HepG2 (cell line): ENCODE measurements around the gene AGAP3. TPM values are rescaled to one million over a fixed set of nuclear protein-coding genes. Genes with fewer than 3 reads are reported as not detected.

ENCODE experiments used
- ATAC-seq: fragments of 200-7000 bp; cut with Tn5 transposase; 3 replicates; pipeline ENCODE4 v1.9.1; 2020; ENCODE audit warnings: mild to moderate bottlenecking, moderate library complexity
- BruUV-seq: library from RNA; stranded (reverse); fragments of 400-500 nt; replicated peaks from 2 replicates; lab custom pipeline; 2021; lab: Mats Ljungman, UMichigan
- CTCF ChIA-PET: fragments of 300-600 bp; formaldehyde crosslinking; extraction: SDS; loops from one replicate; lab custom pipeline; 2021; ENCODE audit warnings: low total read pairs, inconsistent platforms, low intra/inter-chr PET ratio; lab: Yijun Ruan, JAX
- POLR2A ChIA-PET: fragments of 350-600 bp; sonication (Branson Sonifier 250); formaldehyde crosslinking; loops from one replicate; lab custom pipeline; 2020; ENCODE audit warnings: antibody characterized with exemption, inconsistent platforms; lab: Yijun Ruan, JAX
- DNase-seq: peaks from one replicate; pipeline ENCODE4 v3.0.0-alpha.2; 2015; ENCODE audit warnings: low spot score
- FAIRE-seq: peaks from 3 replicates; lab custom pipeline; 2011; peaks lifted over from hg19 to GRCh38; lab: Jason Lieb, UNC
- H2AFZ ChIP-seq: one replicate; pipeline ENCODE4 v1.6.1; 2011; ENCODE audit warnings: low read length, inconsistent platforms
- H3K27ac ChIP-seq: fragments of 300-600 bp; 3 replicates; pipeline ENCODE4 v1.8.0; 2011; ENCODE audit warnings: mixed run types, mild to moderate bottlenecking, mixed read lengths, low read length, inconsistent platforms; ENCODE audit not compliant: insufficient read depth; ENCODE audit errors: extremely low read length
- H3K27me3 ChIP-seq, 2 experiments: fragments of 200-600 bp in 1 of 2; 2 replicates in 1 of 2; 3 replicates in 1 of 2; pipeline versions ENCODE4 v1.6.0 to v1.8.0; 2011; ENCODE audit warnings: low read length in 2 of 2, mild to moderate bottlenecking in 2 of 2, moderate library complexity in 2 of 2, inconsistent platforms in 1 of 2; ENCODE audit not compliant: insufficient read depth in 2 of 2, control insufficient read depth in 1 of 2
- H3K36me3 ChIP-seq, 2 experiments: fragments of 200-600 bp in 1 of 2; replicated peaks in 1 of 2; 2 replicates in 1 of 2; 3 replicates in 1 of 2; pipeline versions ENCODE4 v1.5.1 to v1.8.0; 2011; ENCODE audit warnings: low read length in 2 of 2, inconsistent platforms in 1 of 2; ENCODE audit not compliant: insufficient read depth in 2 of 2, control insufficient read depth in 1 of 2
- H3K4me1 ChIP-seq: 2 replicates; pipeline ENCODE4 v1.5.1; 2012; ENCODE audit warnings: low read length, inconsistent platforms; ENCODE audit not compliant: insufficient read depth
- H3K4me2 ChIP-seq: 2 replicates; pipeline ENCODE4 v1.6.0; 2011; ENCODE audit warnings: low read depth, low read length, inconsistent platforms
- H3K4me3 ChIP-seq, 3 experiments: fragments of 200-600 bp in 1 of 3; sonication (generic), shearing (Covaris generic) in 1 of 3; replicated peaks in 1 of 3; 2 replicates each; pipeline ENCODE4 v1.5.1; 2011 to 2016; ENCODE audit warnings: low read length in 3 of 3, inconsistent platforms in 2 of 3, low read depth in 2 of 3, mild to moderate bottlenecking in 2 of 3, control low read depth in 1 of 3, mixed read lengths in 1 of 3; ENCODE audit not compliant: insufficient read depth in 1 of 3
- H3K79me2 ChIP-seq: one replicate; pipeline ENCODE4 v1.6.1; 2011; ENCODE audit warnings: low read length, inconsistent platforms; ENCODE audit not compliant: insufficient read depth
- H3K9ac ChIP-seq: 2 replicates; pipeline ENCODE4 v1.6.0; 2011; ENCODE audit warnings: mild to moderate bottlenecking, low read depth, low read length, inconsistent platforms; ENCODE audit not compliant: insufficient read depth
- H3K9me3 ChIP-seq: 2 replicates; pipeline ENCODE4 v1.5.1; 2012; ENCODE audit warnings: mild to moderate bottlenecking, low read length
- H4K20me1 ChIP-seq: 2 replicates; pipeline ENCODE4 v1.6.0; 2011; ENCODE audit warnings: inconsistent platforms, mild to moderate bottlenecking, low read length, moderate library complexity; ENCODE audit not compliant: insufficient read depth
- BHLHE40 ChIP-seq: IDR thresholded peaks from 2 replicates; pipeline ENCODE4 v1.6.1; 2011; ENCODE audit warnings: low read length, improper control_type of control experiment
- CBX1 ChIP-seq: IDR thresholded peaks from one replicate; pipeline ENCODE4 v1.6.1; 2016; ENCODE audit warnings: antibody characterized with exemption, low read depth
- CCAR2 ChIP-seq: fragments of 200-400 bp; formaldehyde crosslinking; optimal IDR thresholded peaks from 2 replicates; pipeline ENCODE3; 2018; ENCODE audit warnings: low read depth, mild to moderate bottlenecking, low read length, moderate library complexity
- DMAP1 ChIP-seq: IDR thresholded peaks from 2 replicates; pipeline ENCODE4 v1.6.1; 2016
- DNMT3B ChIP-seq: conservative IDR thresholded peaks from 2 replicates; pipeline ENCODE4 v1.6.1; 2016; ENCODE audit warnings: missing biosample characterization, control low read depth
- GABPB1 ChIP-seq: IDR thresholded peaks from 2 replicates; pipeline ENCODE4 v1.6.1; 2016; ENCODE audit warnings: mild to moderate bottlenecking, missing genetic modification reagents, moderate library complexity, missing compliant biosample characterization
- HNF4A ChIP-seq: sonication (generic); formaldehyde crosslinking; IDR thresholded peaks from 2 replicates; pipeline ENCODE4 v1.4.0; 2020; ENCODE audit warnings: missing genetic modification reagents
- NFIC ChIP-seq: IDR thresholded peaks from 2 replicates; pipeline ENCODE4 v1.6.1; 2012; ENCODE audit warnings: mild to moderate bottlenecking, low read length, inconsistent platforms
- NFYB ChIP-seq: sonication (generic); formaldehyde crosslinking; IDR thresholded peaks from 2 replicates; pipeline ENCODE4 v1.4.0; 2020; ENCODE audit warnings: missing genetic modification reagents
- SALL1 ChIP-seq: sonication (generic); formaldehyde crosslinking; IDR thresholded peaks from 2 replicates; pipeline ENCODE4 v1.8.0; 2022; ENCODE audit warnings: mild to moderate bottlenecking, missing genetic modification reagents
- SMAD3 ChIP-seq: sonication (generic); formaldehyde crosslinking; IDR thresholded peaks from 2 replicates; pipeline ENCODE4 v1.4.0; 2020; ENCODE audit warnings: missing genetic modification reagents
- SMARCE1 ChIP-seq: fragments of 450-650 bp; IDR thresholded peaks from 2 replicates; pipeline ENCODE4 v1.6.1; 2017; ENCODE audit warnings: borderline replicate concordance
- TBX2 ChIP-seq: sonication (generic); formaldehyde crosslinking; IDR thresholded peaks from 2 replicates; pipeline ENCODE4 v1.5.0; 2020; ENCODE audit warnings: missing genetic modification reagents, mild to moderate bottlenecking, borderline replicate concordance
- THAP11 ChIP-seq: IDR thresholded peaks from 2 replicates; pipeline ENCODE4 v1.6.1; 2016; ENCODE audit warnings: missing biosample characterization, missing genetic modification reagents
- TOPORS ChIP-seq: sonication (generic); formaldehyde crosslinking; IDR thresholded peaks from 2 replicates; pipeline ENCODE4 v1.8.0; 2023; ENCODE audit warnings: mild to moderate bottlenecking, missing genetic modification reagents
- ZEB1 ChIP-seq: IDR thresholded peaks from 2 replicates; pipeline ENCODE4 v1.6.1; 2012; ENCODE audit warnings: mild to moderate bottlenecking, low read depth, inconsistent platforms; ENCODE audit not compliant: insufficient replicate concordance
- ZNF138 ChIP-seq: sonication (generic); formaldehyde crosslinking; IDR thresholded peaks from 2 replicates; pipeline ENCODE4 v1.5.0; 2020; ENCODE audit warnings: mild to moderate bottlenecking, low read depth, missing genetic modification reagents
- ZNF350 ChIP-seq: sonication (generic); formaldehyde crosslinking; IDR thresholded peaks from 2 replicates; pipeline ENCODE4 v1.4.0; 2020; ENCODE audit warnings: mild to moderate bottlenecking, low read depth, missing genetic modification reagents, borderline replicate concordance
- ZNF557 ChIP-seq: sonication (generic); formaldehyde crosslinking; IDR thresholded peaks from 2 replicates; pipeline ENCODE4 v1.4.0; 2020; ENCODE audit warnings: missing genetic modification reagents
- ZSCAN9 ChIP-seq: IDR thresholded peaks from 2 replicates; pipeline ENCODE4 v1.6.1; 2016; ENCODE audit warnings: borderline replicate concordance
- WGBS: methylation state at CpG from one replicate; pipeline ENCODE4 v1.1.6; 2017; ENCODE audit warnings: low lambda C conversion rate; 5-methylcytosine and 5-hydroxymethylcytosine counted together
- in situ Hi-C: cut with HindIII; loops from 2 replicates; pipeline ENCODE4 v1.10.0; 2017; ENCODE audit warnings: low pct_unique_long_range_greater_than_20kb; ENCODE audit not compliant: extremely low pct_ligation_motif_present
- intact Hi-C: fragments of 100-400 bp; cut with micrococcal nuclease; formaldehyde crosslinking; loops from one replicate; pipeline ENCODE4 v1.10.0; 2022; ENCODE audit not compliant: unreplicated experiment
- polyA plus RNA-seq, 8 experiments: library from polyadenylated mRNA; depleted of rRNA in 3 of 8; stranded (reverse) in 7 of 8; unstranded in 1 of 8; fragments of >200 nt; fragmentation: Illumina TruSeq in 4 of 8; extraction: Trizol in 4 of 8; gene quantifications; 2 replicates each; pipeline versions ENCODE4 v1.2.1 to v1.2.3, GENCODE V29; 2011 to 2016; ENCODE audit warnings: low read depth in 4 of 8, missing spikeins in 1 of 8, mixed read lengths in 1 of 8; ENCODE audit not compliant: insufficient read depth in 1 of 8
- total RNA-seq, 5 experiments: library from RNA; depleted of rRNA; stranded (reverse); fragments of >200 nt; fragmentation: Illumina TruSeq; extraction: Trizol; gene quantifications; 2 replicates each; pipeline ENCODE4 v1.2.3, GENCODE V29; 2016; ENCODE audit warnings: low read depth in 1 of 5
- TF ChIP-seq, protein P1 (sequence below): sonication (generic); formaldehyde crosslinking; IDR thresholded peaks from 2 replicates; pipeline ENCODE4 v1.5.0; 2020; ENCODE audit warnings: mild to moderate bottlenecking, missing genetic modification reagents, moderate library complexity
- TF ChIP-seq, protein P2 (sequence below): IDR thresholded peaks from 2 replicates; pipeline ENCODE4 v1.6.1; 2012; ENCODE audit warnings: inconsistent platforms
- TF ChIP-seq, protein P3 (sequence below): sonication (generic); formaldehyde crosslinking; IDR thresholded peaks from 2 replicates; pipeline ENCODE4 v1.5.0; 2020; ENCODE audit warnings: mild to moderate bottlenecking, missing genetic modification reagents, borderline replicate concordance

AGAP3 gene
- total and polyA plus RNA-seq, 2 of the 13 experiments (the other 11 are each of a cell fraction or from before 2014, with no cell fraction given): 31.3 to 61.4 TPM

DNA sequence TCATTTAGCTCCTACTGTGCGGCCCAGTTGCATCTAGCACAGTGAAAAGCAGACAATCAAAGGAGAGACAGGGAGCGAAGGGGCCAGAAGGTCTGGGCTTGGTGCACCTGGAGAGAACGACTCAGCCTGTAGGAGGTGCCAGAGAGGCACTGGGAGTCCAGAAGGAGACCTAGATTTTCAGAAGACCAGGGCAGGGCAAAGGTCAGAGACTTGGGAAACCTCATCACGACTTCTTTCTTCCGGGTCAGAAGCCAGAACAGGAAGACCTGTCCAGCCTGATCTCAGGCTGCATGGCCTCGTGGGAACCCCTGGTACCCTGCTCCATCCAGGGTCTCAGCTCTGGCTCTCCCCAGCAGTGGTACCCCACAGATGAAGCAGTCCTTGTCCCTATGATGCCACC, 5.2 kb downstream of the AGAP3 start:
- no peak overlapping the region for H3K9ac ChIP-seq
- ATAC-seq (no peak), FAIRE-seq (peak; percentile 43), DNase-seq (no peak)
- POLR2A ChIA-PET: interaction anchor here (1.0 kb wide), 1 partner anchor 29 kb away, joined by 3 read pairs; no protein-coding TSS in a partner anchor
- no peaks in the 10 kb centered on the region for H3K9me3 ChIP-seq
- peaks cover 41% of the 10 kb centered on the region for H3K4me1 ChIP-seq
- in situ Hi-C loops: no loop called here
- intact Hi-C loops: no loop called here
- peaks cover 95% of the 10 kb centered on the region for H3K79me2 ChIP-seq
- CTCF ChIA-PET: interaction anchor here (0.7 kb wide), 1 partner anchor 19 kb away, joined by 3 read pairs; no protein-coding TSS in a partner anchor
- no peak overlapping the region for H2AFZ ChIP-seq
- H3K27me3 ChIP-seq: no peaks in the 10 kb centered on the region
- no peak overlapping the region for H3K27ac ChIP-seq
- H4K20me1 ChIP-seq: peaks cover 75% of the 10 kb centered on the region
- peaks cover 8 to 35% of the 10 kb centered on the region in 2 experiments; a peak in 4 of 5 replicates for H3K36me3 ChIP-seq
- no TSS peak for BruUV-seq
- H3K4me2 ChIP-seq: peak overlapping the region; percentile 1; the same call in 1 of the 2 replicates
- no peak overlapping the region for H3K4me3 ChIP-seq
- WGBS: 59% methylated on average over 6 of the region's 6 CpGs
- TF ChIP-seq ZNF350 (CRISPR knock-in tag): no peak
- no peak for TF ChIP-seq CCAR2
- TF ChIP-seq CBX1: no peak
- no peak for TF ChIP-seq ZSCAN9 (CRISPR knock-in tag)
- no peak for TF ChIP-seq NFYB
- no peak for TF ChIP-seq THAP11 (CRISPR knock-in tag)
- no peak for TF ChIP-seq BHLHE40
- no peak for TF ChIP-seq ZEB1
- no peak for TF ChIP-seq ZNF557 (CRISPR knock-in tag)
- no peak for TF ChIP-seq SMAD3 (CRISPR knock-in tag)
- TF ChIP-seq, protein P1, sequence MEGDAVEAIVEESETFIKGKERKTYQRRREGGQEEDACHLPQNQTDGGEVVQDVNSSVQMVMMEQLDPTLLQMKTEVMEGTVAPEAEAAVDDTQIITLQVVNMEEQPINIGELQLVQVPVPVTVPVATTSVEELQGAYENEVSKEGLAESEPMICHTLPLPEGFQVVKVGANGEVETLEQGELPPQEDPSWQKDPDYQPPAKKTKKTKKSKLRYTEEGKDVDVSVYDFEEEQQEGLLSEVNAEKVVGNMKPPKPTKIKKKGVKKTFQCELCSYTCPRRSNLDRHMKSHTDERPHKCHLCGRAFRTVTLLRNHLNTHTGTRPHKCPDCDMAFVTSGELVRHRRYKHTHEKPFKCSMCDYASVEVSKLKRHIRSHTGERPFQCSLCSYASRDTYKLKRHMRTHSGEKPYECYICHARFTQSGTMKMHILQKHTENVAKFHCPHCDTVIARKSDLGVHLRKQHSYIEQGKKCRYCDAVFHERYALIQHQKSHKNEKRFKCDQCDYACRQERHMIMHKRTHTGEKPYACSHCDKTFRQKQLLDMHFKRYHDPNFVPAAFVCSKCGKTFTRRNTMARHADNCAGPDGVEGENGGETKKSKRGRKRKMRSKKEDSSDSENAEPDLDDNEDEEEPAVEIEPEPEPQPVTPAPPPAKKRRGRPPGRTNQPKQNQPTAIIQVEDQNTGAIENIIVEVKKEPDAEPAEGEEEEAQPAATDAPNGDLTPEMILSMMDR (CRISPR knock-in tag): peak; percentile 60
- TF ChIP-seq TOPORS (CRISPR knock-in tag): no peak
- TF ChIP-seq SMARCE1: no peak
- TF ChIP-seq HNF4A (CRISPR knock-in tag): no peak
- no peak for TF ChIP-seq ZNF138
- TF ChIP-seq NFIC: no peak
- TF ChIP-seq DMAP1 (CRISPR knock-in tag): no peak
- TF ChIP-seq GABPB1 (CRISPR knock-in tag): no peak
- no peak for TF ChIP-seq TBX2
- TF ChIP-seq, protein P2, sequence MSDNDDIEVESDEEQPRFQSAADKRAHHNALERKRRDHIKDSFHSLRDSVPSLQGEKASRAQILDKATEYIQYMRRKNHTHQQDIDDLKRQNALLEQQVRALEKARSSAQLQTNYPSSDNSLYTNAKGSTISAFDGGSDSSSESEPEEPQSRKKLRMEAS: no peak
- TF ChIP-seq, protein P3, sequence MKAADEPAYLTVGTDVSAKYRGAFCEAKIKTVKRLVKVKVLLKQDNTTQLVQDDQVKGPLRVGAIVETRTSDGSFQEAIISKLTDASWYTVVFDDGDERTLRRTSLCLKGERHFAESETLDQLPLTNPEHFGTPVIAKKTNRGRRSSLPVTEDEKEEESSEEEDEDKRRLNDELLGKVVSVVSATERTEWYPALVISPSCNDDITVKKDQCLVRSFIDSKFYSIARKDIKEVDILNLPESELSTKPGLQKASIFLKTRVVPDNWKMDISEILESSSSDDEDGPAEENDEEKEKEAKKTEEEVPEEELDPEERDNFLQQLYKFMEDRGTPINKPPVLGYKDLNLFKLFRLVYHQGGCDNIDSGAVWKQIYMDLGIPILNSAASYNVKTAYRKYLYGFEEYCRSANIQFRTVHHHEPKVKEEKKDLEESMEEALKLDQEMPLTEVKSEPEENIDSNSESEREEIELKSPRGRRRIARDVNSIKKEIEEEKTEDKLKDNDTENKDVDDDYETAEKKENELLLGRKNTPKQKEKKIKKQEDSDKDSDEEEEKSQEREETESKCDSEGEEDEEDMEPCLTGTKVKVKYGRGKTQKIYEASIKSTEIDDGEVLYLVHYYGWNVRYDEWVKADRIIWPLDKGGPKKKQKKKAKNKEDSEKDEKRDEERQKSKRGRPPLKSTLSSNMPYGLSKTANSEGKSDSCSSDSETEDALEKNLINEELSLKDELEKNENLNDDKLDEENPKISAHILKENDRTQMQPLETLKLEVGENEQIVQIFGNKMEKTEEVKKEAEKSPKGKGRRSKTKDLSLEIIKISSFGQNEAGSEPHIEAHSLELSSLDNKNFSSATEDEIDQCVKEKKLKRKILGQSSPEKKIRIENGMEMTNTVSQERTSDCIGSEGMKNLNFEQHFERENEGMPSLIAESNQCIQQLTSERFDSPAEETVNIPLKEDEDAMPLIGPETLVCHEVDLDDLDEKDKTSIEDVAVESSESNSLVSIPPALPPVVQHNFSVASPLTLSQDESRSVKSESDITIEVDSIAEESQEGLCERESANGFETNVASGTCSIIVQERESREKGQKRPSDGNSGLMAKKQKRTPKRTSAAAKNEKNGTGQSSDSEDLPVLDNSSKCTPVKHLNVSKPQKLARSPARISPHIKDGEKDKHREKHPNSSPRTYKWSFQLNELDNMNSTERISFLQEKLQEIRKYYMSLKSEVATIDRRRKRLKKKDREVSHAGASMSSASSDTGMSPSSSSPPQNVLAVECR (CRISPR knock-in tag): peak; percentile 40; the same call in 1 of the 2 replicates
- no peak for TF ChIP-seq DNMT3B (CRISPR knock-in tag)
- TF ChIP-seq SALL1 (CRISPR knock-in tag): 0 out of 2 replicates have a peak, but pooled peaks have one; percentile 22
